SU-DHL-6 (cell line): ENCODE measurements around the gene COMMD3.

ENCODE experiments used
- H2AFZ ChIP-seq: fragments of 200-600 bp; sonication (generic); 2 replicates; pipeline ENCODE4 v1.6.1; 2014; ENCODE audit warnings: low read depth, mild to moderate bottlenecking, moderate library complexity, mixed read lengths, antibody characterized with exemption, low read length; ENCODE audit not compliant: severe bottlenecking
- H3F3A ChIP-seq: fragments of 200-600 bp; shearing (Covaris generic); 2 replicates; pipeline ENCODE4 v1.6.0; 2016; ENCODE audit warnings: antibody characterized with exemption, mild to moderate bottlenecking; ENCODE audit not compliant: insufficient read depth
- H3K27ac ChIP-seq: fragments of 200-600 bp; sonication (generic); 2 replicates; pipeline ENCODE4 v1.5.1; 2016; ENCODE audit warnings: low read depth, mild to moderate bottlenecking, low read length, moderate library complexity, mixed read lengths
- H3K27me3 ChIP-seq: fragments of 200-600 bp; sonication (generic), shearing (Covaris generic); 2 replicates; pipeline ENCODE4 v1.6.0; 2014; ENCODE audit warnings: mild to moderate bottlenecking, low read length
- H3K36me3 ChIP-seq: fragments of 200-600 bp; sonication (generic); 2 replicates; pipeline ENCODE4 v1.6.1; 2014; ENCODE audit warnings: mild to moderate bottlenecking, low read length, mixed read lengths
- H3K4me2 ChIP-seq: fragments of 300-600, 200-600 bp; shearing (Covaris generic), sonication (generic); 2 replicates; pipeline ENCODE4 v1.6.0; 2014; ENCODE audit warnings: low read length, low read depth, mild to moderate bottlenecking; ENCODE audit not compliant: poor library complexity, severe bottlenecking
- H3K4me3 ChIP-seq: fragments of 200-600 bp; sonication (generic); 2 replicates; pipeline ENCODE4 v1.5.1; 2014; ENCODE audit warnings: antibody characterized with exemption, low read length, mild to moderate bottlenecking, mixed read lengths; ENCODE audit not compliant: insufficient read depth, poor library complexity, severe bottlenecking
- H3K79me2 ChIP-seq: fragments of 200-600 bp; sonication (generic); 2 replicates; pipeline ENCODE4 v1.6.1; 2014; ENCODE audit warnings: mild to moderate bottlenecking, low read length, moderate library complexity; ENCODE audit not compliant: insufficient read depth
- H3K9ac ChIP-seq: fragments of 200-600 bp; sonication (generic); 2 replicates; pipeline ENCODE4 v1.7.0; 2014; ENCODE audit warnings: mild to moderate bottlenecking, low read length
- H3K9me2 ChIP-seq: fragments of 200-600 bp; sonication (generic); replicated peaks from 2 replicates; pipeline ENCODE4 v1.6.1; 2014; ENCODE audit warnings: low read length; ENCODE audit not compliant: insufficient read depth
- H3K9me3 ChIP-seq: fragments of 200-600 bp; sonication (generic); 2 replicates; pipeline ENCODE4 v1.6.1; 2014; ENCODE audit warnings: low read length, mixed read lengths; ENCODE audit not compliant: insufficient read depth
- H4K20me1 ChIP-seq: fragments of 200-600 bp; sonication (generic); 2 replicates; pipeline ENCODE4 v1.6.1; 2014; ENCODE audit warnings: low read depth, mild to moderate bottlenecking, antibody characterized with exemption, low read length, moderate library complexity, mixed read lengths
- EZH2phosphoT487 ChIP-seq: fragments of 200-600 bp; sonication (generic), shearing (Covaris generic); conservative IDR thresholded peaks from 2 replicates; pipeline ENCODE4 v1.6.1; 2018; ENCODE audit warnings: mild to moderate bottlenecking, antibody characterized with exemption, low read length, moderate library complexity, mixed read lengths
- TF ChIP-seq, protein P1 (sequence below): fragments of 200-600 bp; sonication (generic); IDR thresholded peaks from one replicate; pipeline ENCODE4 v1.5.1; 2017; ENCODE audit warnings: antibody characterized with exemption, mild to moderate bottlenecking, low read length, moderate library complexity; ENCODE audit not compliant: insufficient read depth, poor library complexity, severe bottlenecking

The COMMD3 gene

DNA sequence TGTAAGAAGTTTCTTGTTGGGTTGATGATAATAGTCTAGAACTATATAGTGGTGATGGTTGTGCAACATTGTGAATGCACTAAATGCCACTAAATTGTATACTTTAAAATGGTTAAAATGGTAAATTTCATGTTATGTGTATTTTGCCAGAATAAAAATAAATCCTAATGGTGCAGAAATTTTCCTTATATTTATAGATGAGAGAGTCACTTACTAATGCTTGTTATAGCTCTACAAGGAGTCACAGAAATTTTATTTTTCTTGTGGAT lies 50.2 kb downstream of the COMMD3 start:
- TF ChIP-seq, protein P1, sequence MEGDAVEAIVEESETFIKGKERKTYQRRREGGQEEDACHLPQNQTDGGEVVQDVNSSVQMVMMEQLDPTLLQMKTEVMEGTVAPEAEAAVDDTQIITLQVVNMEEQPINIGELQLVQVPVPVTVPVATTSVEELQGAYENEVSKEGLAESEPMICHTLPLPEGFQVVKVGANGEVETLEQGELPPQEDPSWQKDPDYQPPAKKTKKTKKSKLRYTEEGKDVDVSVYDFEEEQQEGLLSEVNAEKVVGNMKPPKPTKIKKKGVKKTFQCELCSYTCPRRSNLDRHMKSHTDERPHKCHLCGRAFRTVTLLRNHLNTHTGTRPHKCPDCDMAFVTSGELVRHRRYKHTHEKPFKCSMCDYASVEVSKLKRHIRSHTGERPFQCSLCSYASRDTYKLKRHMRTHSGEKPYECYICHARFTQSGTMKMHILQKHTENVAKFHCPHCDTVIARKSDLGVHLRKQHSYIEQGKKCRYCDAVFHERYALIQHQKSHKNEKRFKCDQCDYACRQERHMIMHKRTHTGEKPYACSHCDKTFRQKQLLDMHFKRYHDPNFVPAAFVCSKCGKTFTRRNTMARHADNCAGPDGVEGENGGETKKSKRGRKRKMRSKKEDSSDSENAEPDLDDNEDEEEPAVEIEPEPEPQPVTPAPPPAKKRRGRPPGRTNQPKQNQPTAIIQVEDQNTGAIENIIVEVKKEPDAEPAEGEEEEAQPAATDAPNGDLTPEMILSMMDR, result no peak
- no peak for TF ChIP-seq EZH2phosphoT487
- Histone ChIP-seq H3F3A (no peaks in the 10 kb centered on the region), H3K27ac (no peak overlapping the region), H3K4me3 (no peak overlapping the region), H3K9me2 (no peaks in the 10 kb centered on the region), H3K36me3 (no peaks in the 10 kb centered on the region), H3K79me2 (no peaks in the 10 kb centered on the region), H3K27me3 (no peaks in the 10 kb centered on the region), H4K20me1 (no peaks in the 10 kb centered on the region), H3K9me3 (no peaks in the 10 kb centered on the region), H3K9ac (no peak overlapping the region), H3K4me2 (no peak overlapping the region), H2AFZ (no peak overlapping the region)

DNA sequence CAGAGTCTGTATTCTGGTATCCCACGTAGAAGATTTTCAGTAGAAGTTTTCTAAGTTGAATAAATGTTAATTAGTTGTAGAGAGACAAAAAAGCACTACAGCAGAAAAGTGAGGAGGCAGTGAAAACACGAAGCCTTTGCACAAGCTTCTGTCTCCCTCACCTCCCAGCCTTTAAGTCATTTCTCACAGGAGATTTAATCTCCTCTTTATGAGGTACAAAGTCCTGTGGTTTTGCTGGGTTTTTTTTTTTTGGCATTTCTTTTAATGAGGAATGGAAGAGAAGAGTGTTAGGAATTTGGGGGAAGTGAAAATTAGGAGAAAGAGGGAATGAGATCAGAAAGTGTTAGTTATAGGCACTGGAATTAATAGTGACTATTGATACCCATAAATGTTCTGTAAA lies 50.6 kb downstream of the COMMD3 start:
- H3K9me2 ChIP-seq, result no peaks in the 10 kb centered on the region
- H3F3A ChIP-seq, result no peaks in the 10 kb centered on the region
- H3K36me3 ChIP-seq, result no peaks in the 10 kb centered on the region
- TF ChIP-seq, protein P1, result no peak
- TF ChIP-seq EZH2phosphoT487, result no peak
- H3K79me2 ChIP-seq, result no peaks in the 10 kb centered on the region
- H4K20me1 ChIP-seq, result no peaks in the 10 kb centered on the region
- no peaks in the 10 kb centered on the region for H3K9me3 ChIP-seq
- no peak overlapping the region for H3K9ac ChIP-seq
- no peak overlapping the region for H3K4me3 ChIP-seq
- H3K4me2 ChIP-seq, result no peak overlapping the region
- H3K27me3 ChIP-seq, result no peaks in the 10 kb centered on the region
- H3K27ac ChIP-seq, result no peak overlapping the region
- H2AFZ ChIP-seq, result no peak overlapping the region

DNA sequence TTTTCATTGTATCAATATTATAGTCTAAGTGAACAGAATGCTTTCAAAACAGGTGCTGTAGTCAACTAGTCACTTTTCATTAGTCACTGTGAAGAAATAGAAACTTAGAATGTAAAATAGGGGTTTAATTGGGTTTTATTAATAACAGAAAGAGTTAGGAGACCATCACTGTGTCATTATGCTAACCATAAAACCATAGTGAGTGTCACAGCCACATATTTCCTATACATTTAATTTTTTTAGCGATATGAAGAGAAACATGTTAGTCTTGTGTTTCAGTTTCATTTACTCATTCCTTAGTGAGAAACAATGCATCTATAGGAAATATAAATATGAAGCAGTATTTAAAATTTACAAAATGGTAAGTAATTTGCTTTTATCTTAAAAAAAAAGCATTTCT lies 51.3 kb downstream of the COMMD3 start:
- Histone ChIP-seq H3K36me3 (no peaks in the 10 kb centered on the region), H3K4me2 (no peak overlapping the region), H3K79me2 (no peaks in the 10 kb centered on the region), H3K9me3 (no peaks in the 10 kb centered on the region), H3K9me2 (no peaks in the 10 kb centered on the region), H3K9ac (no peak overlapping the region), H3K27ac (no peak overlapping the region), H2AFZ (no peak overlapping the region), H3F3A (no peaks in the 10 kb centered on the region), H3K4me3 (no peak overlapping the region), H4K20me1 (no peaks in the 10 kb centered on the region), H3K27me3 (no peaks in the 10 kb centered on the region)
- no peak for TF ChIP-seq EZH2phosphoT487
- TF ChIP-seq, protein P1, result no peak

DNA sequence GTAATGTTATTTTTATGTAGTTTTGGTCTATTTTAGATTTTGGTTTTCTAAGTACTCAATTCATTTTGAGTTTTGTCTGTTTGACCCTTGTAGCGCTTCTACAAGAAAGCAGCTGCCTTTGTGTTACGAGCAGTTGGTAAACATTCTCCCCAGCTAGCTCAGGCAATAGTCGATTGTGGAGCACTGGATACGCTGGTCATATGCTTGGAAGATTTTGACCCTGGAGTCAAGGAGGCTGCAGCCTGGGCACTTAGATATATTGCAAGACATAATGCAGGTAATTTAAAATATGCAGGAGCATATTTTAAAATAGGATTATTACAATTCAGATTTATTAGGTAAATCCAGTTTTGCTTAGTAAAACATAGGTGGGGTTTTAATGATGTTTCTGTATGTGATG lies 52.2 kb downstream of the COMMD3 start:
- no peak overlapping the region for H2AFZ ChIP-seq

More for the DNA sequence above, 52.2 kb downstream of the COMMD3 start:
- no peaks in the 10 kb centered on the region for H4K20me1 ChIP-seq
- H3K4me2 ChIP-seq, result no peak overlapping the region
- TF ChIP-seq, protein P1, result no peak
- no peak for TF ChIP-seq EZH2phosphoT487
- no peak overlapping the region for H3K9ac ChIP-seq
- H3K36me3 ChIP-seq, result no peaks in the 10 kb centered on the region
- H3K79me2 ChIP-seq, result no peaks in the 10 kb centered on the region
- no peak overlapping the region for H3K27ac ChIP-seq
- no peaks in the 10 kb centered on the region for H3K9me3 ChIP-seq
- no peak overlapping the region for H3K4me3 ChIP-seq
- H3K27me3 ChIP-seq, result no peaks in the 10 kb centered on the region
- no peaks in the 10 kb centered on the region for H3F3A ChIP-seq
- no peaks in the 10 kb centered on the region for H3K9me2 ChIP-seq
